GM19463 (cell line): ENCODE measurements around the gene CPNE1.

Source experiments
- ATAC-seq: cut with Tn5 transposase; IDR thresholded peaks from one replicate; pipeline ENCODE4 v1.9.1; 2021; ENCODE audit warnings: mild to moderate bottlenecking, moderate library complexity; ENCODE audit not compliant: unreplicated experiment

CPNE1 gene

DNA sequence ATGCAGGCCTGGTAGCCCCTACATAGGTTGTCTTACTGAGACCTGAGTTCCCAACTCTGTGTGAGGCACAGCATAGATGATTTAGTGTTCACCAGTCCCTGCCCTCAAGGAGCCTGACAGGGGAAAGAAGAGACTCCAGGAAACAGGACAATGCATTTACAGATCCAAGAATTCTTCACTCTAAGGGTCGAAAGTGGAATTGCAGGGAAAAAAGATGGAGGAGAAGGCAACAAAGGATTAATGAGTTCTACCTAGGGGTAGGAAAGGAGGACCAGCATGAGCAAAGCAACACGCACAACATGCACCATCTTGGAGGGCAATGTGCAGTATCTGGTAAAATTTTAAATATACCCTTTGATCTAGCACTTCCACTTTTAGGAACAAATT, 43.1 kb downstream of the CPNE1 start:
- no peak for ATAC-seq

DNA sequence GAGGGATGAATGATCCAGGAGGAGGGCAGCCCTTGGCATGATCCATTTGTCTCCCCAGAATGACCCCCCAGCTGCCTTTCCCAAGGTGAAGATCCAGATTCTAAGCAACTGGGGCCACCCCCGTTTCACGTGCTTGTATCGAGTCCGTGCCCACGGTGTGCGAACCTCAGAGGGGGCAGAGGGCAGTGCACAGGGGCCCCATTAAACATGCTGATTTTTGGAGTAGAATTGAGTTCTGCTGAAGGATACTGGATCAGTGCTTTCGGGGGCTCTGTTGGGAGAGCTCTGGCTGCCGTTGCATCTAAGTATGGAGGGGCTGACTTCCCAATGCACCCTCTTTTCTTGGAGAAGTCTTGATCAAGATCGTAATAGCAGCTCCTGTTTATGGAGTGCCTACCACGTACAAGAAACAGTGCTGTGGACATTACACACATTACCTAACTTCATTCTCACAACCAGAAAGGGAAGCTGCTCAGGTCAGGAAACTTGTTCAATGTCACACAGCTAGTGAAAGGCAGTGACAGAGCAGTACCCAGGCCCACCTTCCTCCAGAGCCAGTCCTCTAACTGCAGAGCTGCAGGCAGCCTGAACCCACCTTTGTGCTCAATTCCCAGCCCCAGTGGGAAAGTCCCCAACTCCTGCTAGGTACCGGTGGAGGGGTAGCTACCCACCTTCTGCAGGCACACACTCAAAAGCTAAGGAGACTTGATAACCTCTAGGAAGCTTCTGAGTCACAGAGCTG, 43.7 kb downstream of the CPNE1 start:
- no peak for ATAC-seq

DNA sequence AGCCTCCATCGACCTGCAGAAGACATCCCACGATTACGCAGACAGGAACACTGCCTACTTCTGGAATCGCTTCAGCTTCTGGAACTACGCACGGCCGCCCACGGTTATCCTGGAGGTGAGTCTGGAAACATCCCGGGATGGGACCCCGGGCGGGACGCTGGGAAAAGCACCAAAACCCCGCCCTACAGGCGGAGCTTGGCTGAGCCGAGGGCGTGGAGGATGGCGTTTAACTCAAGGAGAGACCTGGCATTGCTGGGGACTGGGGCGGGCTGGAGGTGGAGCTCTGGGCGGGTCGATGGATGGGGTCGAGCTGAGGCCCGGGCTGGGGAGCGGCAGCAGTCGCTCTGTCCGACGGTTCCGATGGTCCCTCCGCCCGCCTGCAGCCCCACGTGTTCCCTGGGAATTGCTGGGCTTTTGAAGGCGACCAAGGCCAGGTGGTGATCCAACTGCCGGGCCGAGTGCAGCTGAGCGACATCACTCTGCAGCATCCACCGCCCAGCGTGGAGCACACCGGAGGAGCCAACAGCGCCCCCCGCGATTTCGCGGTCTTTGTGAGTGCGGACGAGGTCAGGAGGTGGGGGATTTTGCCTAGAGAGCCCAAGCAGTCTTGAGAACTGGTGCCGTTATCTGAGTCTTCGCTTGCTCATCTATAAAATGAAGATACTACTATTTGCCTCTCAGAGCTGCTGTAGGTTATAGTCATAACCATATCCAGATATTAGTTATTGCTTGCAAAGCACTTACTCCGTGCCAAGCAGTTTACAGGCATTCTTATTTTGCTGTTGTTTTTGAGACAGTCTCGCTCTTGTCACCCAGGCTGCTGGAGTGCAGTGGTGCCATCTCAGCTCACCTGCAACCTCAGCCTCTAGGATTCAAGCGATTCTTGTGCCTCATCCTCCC, 45.3 kb downstream of the CPNE1 start:
- peak; percentile 39 for ATAC-seq

DNA sequence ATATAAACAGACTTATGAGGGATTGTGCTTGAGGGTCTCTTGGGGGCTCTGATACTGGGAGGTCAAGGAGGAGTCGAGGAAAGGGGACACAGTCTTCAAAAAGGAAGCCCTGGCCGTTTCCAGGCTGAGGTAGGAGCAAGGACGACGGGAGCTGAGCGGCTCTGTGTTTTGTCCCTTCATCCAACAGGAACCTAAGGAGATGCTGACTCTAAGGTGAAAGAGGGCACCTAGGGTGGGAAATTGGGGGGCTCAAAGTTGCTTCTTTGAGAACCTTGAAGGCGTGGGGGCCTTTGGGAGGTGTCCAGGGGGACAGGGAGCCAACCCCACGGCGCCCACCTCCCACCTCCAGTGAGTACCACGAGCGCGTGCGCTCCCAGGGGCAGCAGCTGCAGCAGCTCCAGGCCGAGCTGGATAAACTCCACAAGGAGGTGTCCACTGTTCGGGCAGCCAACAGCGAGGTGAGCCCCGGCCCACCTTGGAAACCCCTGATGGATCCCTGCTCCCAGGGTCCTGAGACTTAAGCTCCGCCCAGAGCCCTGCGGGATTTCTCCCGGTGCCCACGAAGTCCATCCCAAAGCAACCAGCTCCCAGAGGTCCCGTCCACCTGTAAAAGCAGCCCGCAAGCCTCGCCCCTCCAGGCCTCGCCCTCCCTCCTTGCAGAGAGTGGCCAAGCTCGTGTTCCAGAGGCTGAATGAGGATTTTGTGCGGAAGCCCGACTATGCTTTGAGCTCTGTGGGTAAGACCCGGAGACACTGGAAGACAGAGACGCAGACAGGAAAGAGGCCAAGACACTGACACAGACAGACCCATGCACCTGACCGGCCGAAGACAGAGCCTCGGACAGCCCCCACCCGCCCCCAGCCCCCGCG, 46.2 kb downstream of the CPNE1 start:
- no peak for ATAC-seq

DNA sequence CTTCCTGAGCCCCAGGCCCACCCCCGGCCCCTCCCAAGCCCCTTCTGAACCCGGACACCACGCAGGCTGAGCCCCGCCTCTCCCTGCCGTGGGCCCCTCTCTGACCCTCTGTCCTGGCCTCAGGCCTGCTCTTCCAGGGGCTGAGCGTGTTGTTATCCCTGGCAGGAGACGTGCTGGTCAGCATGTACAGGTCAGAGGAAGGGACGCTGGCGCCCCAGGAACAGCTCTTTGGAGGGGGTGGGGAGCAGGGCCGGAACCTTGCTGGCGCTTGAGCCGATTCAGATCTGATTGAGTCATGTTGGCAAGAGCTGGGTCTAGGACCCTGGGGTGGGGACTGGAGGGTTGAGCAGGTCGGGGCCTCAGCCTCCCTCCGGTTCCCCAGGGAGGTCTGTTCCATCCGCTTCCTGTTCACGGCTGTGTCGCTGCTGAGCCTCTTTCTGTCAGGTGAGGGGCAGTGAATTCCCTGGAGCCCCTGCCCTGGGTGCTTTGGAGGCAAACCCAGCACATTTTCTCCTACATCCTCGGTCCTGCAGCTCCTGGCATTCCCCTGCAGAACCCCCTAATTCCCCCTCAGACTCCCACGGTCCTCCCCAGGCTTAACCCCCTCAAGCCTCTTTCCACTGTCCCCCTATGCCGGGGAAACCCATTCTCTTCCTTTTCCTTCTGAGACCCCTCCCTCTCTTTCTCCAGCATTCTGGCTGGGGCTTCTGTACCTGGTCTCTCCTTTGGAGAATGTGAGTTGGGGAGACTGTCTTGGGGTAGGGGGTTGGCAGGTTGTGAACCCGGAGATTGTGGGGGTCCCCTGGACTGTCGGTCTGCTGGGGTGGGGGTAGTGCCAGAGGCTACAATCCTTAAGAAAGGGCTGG, 47.1 kb downstream of the CPNE1 start:
- no peak for ATAC-seq

DNA sequence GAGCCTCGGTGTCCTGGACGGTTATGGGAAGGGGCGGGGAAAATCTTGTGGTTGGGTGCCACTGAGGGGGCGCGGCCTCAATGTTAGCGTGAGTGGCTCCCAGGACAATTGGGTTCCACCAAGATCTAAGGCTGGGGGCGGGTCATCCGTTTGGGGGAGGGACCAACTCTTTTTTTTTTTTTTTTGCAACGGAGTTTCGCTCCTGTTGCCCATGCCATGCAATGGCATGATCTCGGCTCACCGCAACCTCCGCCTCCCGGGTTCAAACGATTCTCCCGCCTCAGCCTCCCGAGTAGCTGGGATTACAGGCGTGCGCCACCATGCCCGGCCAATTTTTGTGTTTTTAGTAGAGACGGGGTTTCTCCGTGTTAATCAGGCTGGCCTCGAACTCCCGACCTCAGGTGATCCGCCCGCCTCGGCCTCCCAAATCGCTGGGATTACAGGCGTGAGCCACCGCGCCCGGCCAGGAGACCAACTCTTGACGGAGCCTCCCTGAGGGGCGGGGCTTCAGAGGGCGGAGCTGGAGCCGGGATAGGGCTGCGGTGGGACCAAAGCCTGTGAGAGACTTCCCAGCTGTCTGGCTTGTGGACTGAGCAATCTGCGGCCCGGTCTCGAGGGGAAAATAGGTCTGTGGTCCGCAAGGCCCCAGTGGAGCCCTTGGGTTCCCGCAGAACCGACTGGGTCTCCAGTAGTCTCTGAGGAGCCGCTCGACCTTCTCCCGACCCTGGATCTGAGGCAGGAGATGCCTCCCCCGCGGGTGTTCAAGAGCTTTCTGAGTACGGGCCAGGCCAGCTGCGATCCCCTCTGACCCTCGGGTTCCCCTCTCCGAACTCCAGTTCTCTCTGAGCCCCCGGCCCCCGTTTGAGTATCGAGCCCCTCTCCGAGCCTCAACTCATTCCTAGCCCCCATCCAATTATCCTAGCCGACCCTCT, 48.0 kb downstream of the CPNE1 start:
- no peak for ATAC-seq

DNA sequence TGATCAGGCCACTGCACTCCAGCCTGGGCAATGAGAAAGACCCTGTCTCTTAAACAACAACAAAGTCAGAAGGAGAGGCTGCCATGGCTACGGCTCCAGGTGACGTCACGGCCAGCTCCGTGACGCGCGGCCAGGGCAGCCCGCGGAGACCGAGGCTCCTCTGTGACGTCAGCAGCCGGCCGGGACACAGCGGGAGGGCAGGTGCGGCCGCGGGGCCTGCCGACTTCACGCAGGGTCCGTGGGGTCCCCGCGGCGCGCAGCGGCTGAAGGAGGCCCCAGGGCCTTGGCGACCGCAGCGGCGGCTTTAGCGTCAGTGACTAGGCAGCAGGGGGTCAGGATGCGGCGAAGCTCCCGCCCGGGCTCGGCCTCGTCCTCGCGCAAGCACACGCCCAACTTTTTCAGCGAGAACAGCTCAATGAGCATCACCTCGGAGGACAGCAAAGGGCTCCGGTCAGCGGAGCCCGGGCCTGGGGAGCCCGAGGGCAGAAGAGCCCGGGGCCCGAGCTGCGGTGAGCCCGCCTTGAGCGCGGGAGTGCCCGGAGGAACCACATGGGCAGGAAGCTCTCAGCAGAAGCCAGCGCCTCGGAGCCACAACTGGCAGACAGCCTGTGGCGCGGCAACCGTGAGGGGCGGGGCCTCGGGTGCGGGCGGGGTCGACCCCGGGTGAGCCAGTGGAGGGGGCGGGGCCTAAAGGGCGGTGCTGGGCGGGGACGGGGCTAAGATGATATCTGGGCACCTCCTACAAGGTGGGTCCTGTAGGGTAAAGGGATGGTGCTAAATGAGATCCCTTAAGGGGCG, 48.8 kb downstream of the CPNE1 start, which contains the start of gene SPAG4:
Gene SPAG4 (plus strand): TSS at position 163 of the 798 bp plus-strand sequence. CDS start 175 bp downstream, at position 338.
- peak; percentile 66 for ATAC-seq

DNA sequence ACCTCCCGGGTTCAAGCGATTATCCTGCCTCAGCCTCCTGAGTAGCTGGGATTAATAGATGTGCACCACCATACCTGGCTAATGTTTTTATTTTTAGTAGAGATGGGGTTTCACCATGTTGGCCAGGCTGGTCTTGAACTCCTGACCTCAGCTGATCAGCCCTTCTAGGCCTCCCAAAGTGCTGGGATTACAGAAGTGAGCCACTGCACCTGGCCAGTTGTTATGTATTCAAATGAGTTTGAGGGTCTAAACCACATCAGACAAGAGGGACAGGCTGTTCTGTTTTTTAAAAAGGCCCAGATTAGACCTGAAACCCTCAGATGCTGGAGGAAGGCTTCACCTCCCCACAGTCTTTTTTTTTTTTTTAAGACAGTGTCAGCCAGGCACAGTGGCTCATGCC, 53.2 kb downstream of the CPNE1 start:
- ATAC-seq: no peak

DNA sequence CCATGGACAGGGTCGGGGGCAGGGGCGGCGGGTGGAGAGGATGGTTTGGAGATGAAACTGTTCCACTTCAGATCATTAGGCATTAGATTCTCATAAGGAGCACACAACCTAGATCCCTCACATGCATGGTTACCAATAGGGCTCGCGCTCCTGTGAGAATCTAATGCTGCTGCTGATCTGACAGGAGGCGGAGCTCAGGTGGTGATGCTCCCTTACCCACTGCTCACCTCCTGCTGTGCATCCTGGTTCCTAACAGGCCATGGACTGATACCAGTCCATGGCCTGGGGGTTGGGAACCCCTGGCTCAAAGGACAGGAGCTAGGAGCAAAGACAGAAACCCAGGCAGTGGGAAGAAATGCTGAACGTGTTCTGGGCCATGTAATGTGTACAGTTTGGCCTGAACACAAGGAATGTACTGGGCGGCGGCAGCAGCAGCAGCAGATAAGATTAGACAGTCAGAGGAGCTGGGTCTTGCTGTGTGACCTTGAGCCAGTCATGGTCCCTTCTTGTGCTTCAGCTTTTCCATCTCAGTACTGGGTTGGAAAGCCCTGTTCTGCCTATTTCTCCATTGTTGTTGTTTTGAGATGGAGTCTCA, 53.8 kb downstream of the CPNE1 start:
- no peak for ATAC-seq

DNA sequence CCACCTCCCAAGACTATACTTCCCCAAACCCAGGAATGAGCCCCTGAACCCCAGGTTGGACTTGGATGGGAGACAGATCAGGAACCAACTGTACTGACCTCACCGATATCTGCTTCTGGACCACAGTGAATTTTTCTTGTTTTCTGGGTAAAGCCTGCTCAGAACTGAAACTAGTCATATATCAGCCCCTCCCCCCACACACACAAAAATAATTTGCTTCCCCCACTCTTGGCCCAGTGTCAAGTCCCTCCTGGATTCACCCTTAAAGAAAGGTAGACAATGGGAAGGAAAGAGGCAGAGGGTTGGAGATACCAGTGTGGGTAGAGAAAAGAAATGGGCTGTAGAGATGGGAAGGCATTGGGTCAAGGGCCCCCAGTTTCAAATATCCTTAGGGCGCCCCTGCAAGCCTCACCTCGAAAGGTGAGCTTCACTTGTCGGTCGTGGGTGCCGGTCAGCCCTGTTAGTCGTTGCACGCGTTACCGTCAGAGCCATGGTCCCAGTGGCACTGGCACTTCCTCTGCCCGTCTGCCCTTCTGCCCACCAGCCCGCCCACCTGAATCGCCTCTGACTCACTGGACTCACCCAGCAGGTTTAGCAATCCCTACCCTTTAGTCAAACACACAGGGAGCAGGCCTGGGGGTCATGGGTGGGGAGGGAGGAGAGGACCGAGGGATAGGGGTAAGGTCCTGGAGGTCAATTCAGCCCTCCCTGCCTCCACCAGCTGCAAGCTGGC, 57.5 kb downstream of the CPNE1 start:
- no peak for ATAC-seq

DNA sequence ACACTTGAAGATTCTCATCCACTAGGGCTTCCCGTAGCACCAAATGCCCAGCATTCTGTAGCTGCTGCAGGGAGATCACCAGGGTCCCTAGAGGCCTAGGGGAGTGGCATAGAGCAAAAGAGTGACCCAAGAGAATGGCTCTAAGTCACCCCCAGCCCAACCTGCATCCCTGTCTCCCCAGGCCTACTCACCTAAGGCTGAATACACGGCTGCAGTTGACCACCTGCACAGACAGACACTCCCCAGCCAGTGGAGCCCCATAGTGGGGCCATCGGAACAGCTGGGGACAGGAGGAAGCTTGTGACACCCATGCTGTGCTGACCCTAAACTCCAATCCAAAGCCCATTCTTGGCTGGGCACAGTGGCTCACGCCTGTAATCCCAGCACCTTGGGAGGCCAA, 58.6 kb downstream of the CPNE1 start:
- no peak for ATAC-seq

DNA sequence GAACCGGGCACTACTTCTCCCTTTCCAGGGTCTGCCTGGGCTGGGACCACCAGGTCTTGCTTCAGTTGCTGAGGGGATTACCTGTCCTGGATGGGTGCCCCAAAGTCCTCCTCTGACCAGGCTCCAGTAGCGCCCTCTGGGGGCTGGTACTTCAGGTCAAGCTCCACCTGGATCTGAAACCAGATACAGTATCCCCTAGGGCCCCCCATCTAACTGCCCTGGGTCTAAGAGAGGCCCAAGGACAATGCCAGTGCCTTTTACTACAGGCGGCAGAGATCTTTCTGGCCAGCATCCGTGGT, 60.3 kb downstream of the CPNE1 start:
- ATAC-seq: no peak

DNA sequence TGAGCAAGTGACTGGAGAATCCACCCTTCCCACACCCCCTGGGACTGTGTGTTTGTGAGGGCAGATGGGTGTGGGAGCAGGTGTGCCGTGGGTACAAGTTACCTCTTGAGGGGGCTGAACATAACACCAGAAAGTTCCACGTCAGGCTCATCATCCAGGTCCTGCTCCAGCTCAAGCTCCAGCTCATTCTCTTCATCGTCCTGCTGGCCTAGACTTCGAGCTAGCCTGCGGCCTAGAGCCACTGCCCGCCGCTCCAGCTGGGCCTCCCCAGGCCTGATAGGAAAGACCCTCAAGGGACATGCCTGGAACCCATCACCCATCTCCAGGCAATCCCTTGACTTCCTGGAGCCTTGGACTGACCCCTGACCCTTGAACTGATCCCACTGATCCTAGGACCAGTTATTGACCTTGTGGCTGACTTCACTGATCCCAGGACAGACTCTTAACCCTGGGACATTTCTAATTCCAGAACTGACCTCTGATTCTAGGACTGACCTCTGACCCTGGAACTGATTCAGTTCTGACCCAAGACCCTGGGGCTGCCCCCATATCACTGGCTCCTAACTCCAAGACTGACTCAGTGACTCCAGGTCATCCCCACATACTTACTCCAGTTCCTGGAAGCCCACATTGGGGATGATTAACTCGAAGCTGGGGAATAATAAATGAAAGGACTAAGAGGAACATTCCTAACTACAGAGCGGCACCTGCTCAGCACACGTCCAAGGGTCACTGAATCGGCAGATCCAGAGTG, 60.8 kb downstream of the CPNE1 start:
- no peak for ATAC-seq

DNA sequence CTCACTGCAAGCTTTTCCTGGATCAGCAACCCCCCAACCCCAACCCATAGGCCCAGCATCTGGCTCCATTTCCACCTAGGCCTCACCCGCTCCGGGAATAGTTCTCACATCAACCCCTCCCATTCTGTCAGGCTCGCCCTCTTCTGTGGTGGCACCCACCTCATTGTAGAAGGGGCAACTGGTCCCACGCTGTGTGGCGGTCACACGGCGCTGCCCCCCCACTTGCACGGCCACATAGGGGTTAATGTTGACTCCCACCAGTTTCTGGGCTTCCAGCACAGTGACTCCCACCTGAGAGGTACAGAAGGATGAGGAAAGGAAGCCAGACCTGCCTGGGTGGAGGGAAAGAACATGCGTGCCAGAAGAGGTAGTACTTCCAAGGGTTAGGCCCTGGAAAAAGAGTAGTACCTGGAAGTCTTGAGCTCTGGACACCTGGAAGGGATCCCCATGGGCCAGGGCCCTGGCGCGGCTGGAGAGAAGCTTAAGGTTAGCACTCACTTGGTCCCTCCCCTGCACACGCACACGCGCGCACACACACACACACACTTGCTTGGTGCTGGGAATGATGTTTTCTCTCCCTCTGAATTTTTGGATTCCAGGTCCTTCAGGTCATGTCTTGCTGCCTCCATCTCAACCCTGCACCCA, 61.7 kb downstream of the CPNE1 start:
- ATAC-seq: no peak

DNA sequence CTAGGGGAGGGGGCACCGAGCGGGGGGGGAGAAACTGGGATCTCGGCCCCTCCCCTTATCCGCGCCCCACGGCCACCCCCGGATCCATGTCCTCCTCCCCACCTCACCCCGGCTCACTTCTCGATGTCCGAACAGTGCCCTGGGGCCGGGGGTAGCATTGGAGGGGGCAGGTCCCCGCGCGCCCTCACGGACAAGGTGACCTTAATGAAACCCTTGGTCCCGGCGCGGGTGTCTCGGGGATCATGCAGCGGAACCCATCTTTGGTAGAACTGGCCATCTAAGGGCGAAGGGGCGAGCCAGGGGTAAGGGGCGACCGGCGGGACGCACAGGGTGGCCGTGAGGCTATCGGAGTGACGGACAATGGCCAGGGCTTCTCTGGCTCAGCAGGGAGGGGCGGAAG, 62.7 kb downstream of the CPNE1 start:
- ATAC-seq: no peak
